Neural cell (in vitro differentiated cells): ENCODE results near the gene GRK3.
"Not testable (repeated sequence)": the region's sequence is repeated elsewhere in the genome, so short reads cannot be mapped to it uniquely, and the experiment has no call there.

Experiments used
- EP300 ChIP-seq: fragments of 450-650 bp; conservative IDR thresholded peaks from 2 replicates; pipeline ENCODE4 v1.6.1; 2014; ENCODE audit warnings: antibody characterized with exemption, mild to moderate bottlenecking, moderate library complexity; ENCODE audit not compliant: poor library complexity, severe bottlenecking
- EZH2 ChIP-seq: fragments of 200-600, 300-800 bp; shearing (Covaris generic), sonication (generic); IDR thresholded peaks from 2 replicates; pipeline ENCODE4 v1.6.1; 2014; ENCODE audit warnings: antibody characterized with exemption, low read length, borderline replicate concordance, mild to moderate bottlenecking; ENCODE audit not compliant: insufficient read depth, poor library complexity, severe bottlenecking
- POLR2AphosphoS5 ChIP-seq: IDR thresholded peaks from 2 replicates; pipeline ENCODE4 v1.6.1; 2012
- RAD21 ChIP-seq: fragments of 450-650 bp; conservative IDR thresholded peaks from 2 replicates; pipeline ENCODE4 v1.6.1; 2014; ENCODE audit warnings: antibody characterized with exemption, mild to moderate bottlenecking, moderate library complexity
- SMC3 ChIP-seq: fragments of 450-650 bp; conservative IDR thresholded peaks from 2 replicates; pipeline ENCODE4 v1.6.1; 2014; ENCODE audit warnings: antibody characterized with exemption, mild to moderate bottlenecking, moderate library complexity; ENCODE audit not compliant: poor library complexity
- TF ChIP-seq, protein P1 (sequence below): IDR thresholded peaks from 2 replicates; pipeline ENCODE4 v1.6.1; 2012; ENCODE audit warnings: borderline replicate concordance
- TF ChIP-seq, protein P2 (sequence below): fragments of 450-650 bp; IDR thresholded peaks from 2 replicates; pipeline ENCODE4 v1.5.1; 2014; ENCODE audit warnings: antibody characterized with exemption, mild to moderate bottlenecking, moderate library complexity; ENCODE audit not compliant: poor library complexity, severe bottlenecking

DNA sequence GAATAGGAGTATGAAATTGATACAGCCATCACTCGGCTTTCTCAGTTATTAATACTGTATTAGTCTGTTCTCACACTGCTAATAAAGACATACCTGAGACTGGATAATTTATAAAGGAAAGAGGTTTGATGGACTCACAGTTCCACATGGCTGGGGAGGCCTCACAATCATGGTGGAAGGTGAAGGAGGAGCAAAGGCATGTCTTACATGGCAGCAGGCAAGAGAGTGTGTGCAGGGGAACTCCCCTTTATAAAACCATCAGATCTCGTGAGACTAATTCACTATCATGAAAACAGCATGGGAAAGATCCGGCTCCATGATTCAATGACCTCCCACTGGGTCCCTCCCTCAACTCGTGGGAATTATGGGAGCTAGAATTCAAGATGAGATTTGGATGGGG lies 25.2 kb downstream of the GRK3 start:
- TF ChIP-seq, protein P1, sequence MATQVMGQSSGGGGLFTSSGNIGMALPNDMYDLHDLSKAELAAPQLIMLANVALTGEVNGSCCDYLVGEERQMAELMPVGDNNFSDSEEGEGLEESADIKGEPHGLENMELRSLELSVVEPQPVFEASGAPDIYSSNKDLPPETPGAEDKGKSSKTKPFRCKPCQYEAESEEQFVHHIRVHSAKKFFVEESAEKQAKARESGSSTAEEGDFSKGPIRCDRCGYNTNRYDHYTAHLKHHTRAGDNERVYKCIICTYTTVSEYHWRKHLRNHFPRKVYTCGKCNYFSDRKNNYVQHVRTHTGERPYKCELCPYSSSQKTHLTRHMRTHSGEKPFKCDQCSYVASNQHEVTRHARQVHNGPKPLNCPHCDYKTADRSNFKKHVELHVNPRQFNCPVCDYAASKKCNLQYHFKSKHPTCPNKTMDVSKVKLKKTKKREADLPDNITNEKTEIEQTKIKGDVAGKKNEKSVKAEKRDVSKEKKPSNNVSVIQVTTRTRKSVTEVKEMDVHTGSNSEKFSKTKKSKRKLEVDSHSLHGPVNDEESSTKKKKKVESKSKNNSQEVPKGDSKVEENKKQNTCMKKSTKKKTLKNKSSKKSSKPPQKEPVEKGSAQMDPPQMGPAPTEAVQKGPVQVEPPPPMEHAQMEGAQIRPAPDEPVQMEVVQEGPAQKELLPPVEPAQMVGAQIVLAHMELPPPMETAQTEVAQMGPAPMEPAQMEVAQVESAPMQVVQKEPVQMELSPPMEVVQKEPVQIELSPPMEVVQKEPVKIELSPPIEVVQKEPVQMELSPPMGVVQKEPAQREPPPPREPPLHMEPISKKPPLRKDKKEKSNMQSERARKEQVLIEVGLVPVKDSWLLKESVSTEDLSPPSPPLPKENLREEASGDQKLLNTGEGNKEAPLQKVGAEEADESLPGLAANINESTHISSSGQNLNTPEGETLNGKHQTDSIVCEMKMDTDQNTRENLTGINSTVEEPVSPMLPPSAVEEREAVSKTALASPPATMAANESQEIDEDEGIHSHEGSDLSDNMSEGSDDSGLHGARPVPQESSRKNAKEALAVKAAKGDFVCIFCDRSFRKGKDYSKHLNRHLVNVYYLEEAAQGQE, result not testable (repeated sequence)
- TF ChIP-seq, protein P2, sequence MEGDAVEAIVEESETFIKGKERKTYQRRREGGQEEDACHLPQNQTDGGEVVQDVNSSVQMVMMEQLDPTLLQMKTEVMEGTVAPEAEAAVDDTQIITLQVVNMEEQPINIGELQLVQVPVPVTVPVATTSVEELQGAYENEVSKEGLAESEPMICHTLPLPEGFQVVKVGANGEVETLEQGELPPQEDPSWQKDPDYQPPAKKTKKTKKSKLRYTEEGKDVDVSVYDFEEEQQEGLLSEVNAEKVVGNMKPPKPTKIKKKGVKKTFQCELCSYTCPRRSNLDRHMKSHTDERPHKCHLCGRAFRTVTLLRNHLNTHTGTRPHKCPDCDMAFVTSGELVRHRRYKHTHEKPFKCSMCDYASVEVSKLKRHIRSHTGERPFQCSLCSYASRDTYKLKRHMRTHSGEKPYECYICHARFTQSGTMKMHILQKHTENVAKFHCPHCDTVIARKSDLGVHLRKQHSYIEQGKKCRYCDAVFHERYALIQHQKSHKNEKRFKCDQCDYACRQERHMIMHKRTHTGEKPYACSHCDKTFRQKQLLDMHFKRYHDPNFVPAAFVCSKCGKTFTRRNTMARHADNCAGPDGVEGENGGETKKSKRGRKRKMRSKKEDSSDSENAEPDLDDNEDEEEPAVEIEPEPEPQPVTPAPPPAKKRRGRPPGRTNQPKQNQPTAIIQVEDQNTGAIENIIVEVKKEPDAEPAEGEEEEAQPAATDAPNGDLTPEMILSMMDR, result not testable (repeated sequence)
- TF ChIP-seq EZH2, RAD21, SMC3, POLR2AphosphoS5, EP300: not testable (repeated sequence)
